DND-41 (cell line): ENCODE results near the gene PTGER1.
A peak's percentile ranks its signal among the peaks of the same experiment; 100 is the strongest.

Experiments used
- CTCF ChIP-seq: IDR thresholded peaks from 2 replicates; pipeline ENCODE4 v1.5.1; 2012; ENCODE audit warnings: borderline replicate concordance, low read length, moderate library complexity, mild to moderate bottlenecking; ENCODE audit not compliant: poor library complexity, severe bottlenecking; ENCODE audit errors: extremely low read depth
- EZH2 ChIP-seq: IDR thresholded peaks from 3 replicates; pipeline ENCODE4 v1.6.1; 2012; ENCODE audit warnings: borderline replicate concordance, low read depth, mild to moderate bottlenecking, moderate library complexity, low read length, inconsistent platforms; ENCODE audit not compliant: severe bottlenecking

- peak; percentile 7 for TF ChIP-seq CTCF
- no peak for TF ChIP-seq EZH2
Measured at GRCh38 chr19:14432791-14433553, 42.2 kb downstream of the PTGER1 start, which contains the start of gene PKN1.
